Hepatocyte (in vitro differentiated cells): ENCODE data around the gene HAUS6. TPM values are rescaled to one million over a fixed set of nuclear protein-coding genes. Genes with fewer than 3 reads are reported as not detected.

ENCODE experiments used
- DNase-seq: peaks from one replicate; pipeline ENCODE4 v3.0.0-alpha.2; 2016; ENCODE audit warnings: low spot score
- H2AFZ ChIP-seq: fragments of 200-600 bp; sonication (generic); 2 replicates; pipeline ENCODE4 v1.6.0; 2016; ENCODE audit warnings: antibody characterized with exemption, mild to moderate bottlenecking
- H3K27ac ChIP-seq: fragments of 200-600 bp; sonication (generic); 2 replicates; pipeline ENCODE4 v1.5.1; 2016; ENCODE audit warnings: mild to moderate bottlenecking
- H3K27me3 ChIP-seq: fragments of 200-600 bp; sonication (generic); 2 replicates; pipeline ENCODE4 v1.6.1; 2016
- H3K36me3 ChIP-seq: fragments of 200-600 bp; sonication (generic); replicated peaks from 2 replicates; pipeline ENCODE4 v1.5.1; 2016; ENCODE audit warnings: low read depth; ENCODE audit not compliant: insufficient read depth
- H3K4me1 ChIP-seq: fragments of 200-600 bp; sonication (generic); 2 replicates; pipeline ENCODE4 v1.5.1; 2016; ENCODE audit warnings: mild to moderate bottlenecking, moderate library complexity; ENCODE audit not compliant: insufficient read depth
- H3K4me2 ChIP-seq: fragments of 200-600 bp; sonication (generic); 2 replicates; pipeline ENCODE4 v1.6.0; 2016
- H3K4me3 ChIP-seq: fragments of 200-600 bp; sonication (generic); 2 replicates; pipeline ENCODE4 v1.5.1; 2016; ENCODE audit warnings: mild to moderate bottlenecking
- H3K79me2 ChIP-seq: fragments of 200-600 bp; sonication (generic); 2 replicates; pipeline ENCODE4 v1.6.0; 2017; ENCODE audit warnings: mild to moderate bottlenecking
- H3K9me2 ChIP-seq: fragments of 200-600 bp; sonication (generic); replicated peaks from 2 replicates; pipeline ENCODE4 v1.6.0; 2017; ENCODE audit warnings: mild to moderate bottlenecking; ENCODE audit not compliant: insufficient read depth
- H3K9me3 ChIP-seq: fragments of 200-600 bp; sonication (generic); 2 replicates; pipeline ENCODE4 v1.5.1; 2016; ENCODE audit warnings: low read depth, mild to moderate bottlenecking
- H4K20me1 ChIP-seq: fragments of 200-600 bp; sonication (generic); 2 replicates; pipeline ENCODE4 v1.6.0; 2016; ENCODE audit warnings: mild to moderate bottlenecking; ENCODE audit not compliant: insufficient read depth, poor library complexity, severe bottlenecking
- CTCF ChIP-seq: fragments of 200-600 bp; sonication (generic); IDR thresholded peaks from 2 replicates; pipeline ENCODE4 v1.5.1; 2016; ENCODE audit warnings: antibody characterized with exemption, mild to moderate bottlenecking; ENCODE audit not compliant: poor library complexity
- EZH2 ChIP-seq: fragments of 200-600 bp; sonication (generic); IDR thresholded peaks from 2 replicates; pipeline ENCODE4 v1.6.1; 2016; ENCODE audit warnings: antibody characterized with exemption, mild to moderate bottlenecking, borderline replicate concordance
- EZH2phosphoT487 ChIP-seq: fragments of 200-600 bp; sonication (generic); IDR thresholded peaks from one replicate; pipeline ENCODE4 v1.6.1; 2018; ENCODE audit warnings: antibody characterized with exemption, mild to moderate bottlenecking, low read depth, moderate library complexity; ENCODE audit not compliant: unreplicated experiment, severe bottlenecking
- WGBS: methylation state at CpG from one replicate; pipeline ENCODE4 v1.1.6; 2016; ENCODE audit warnings: low lambda C conversion rate; ENCODE audit errors: missing lambda C conversion rate; 5-methylcytosine and 5-hydroxymethylcytosine counted together
- polyA plus RNA-seq: library from polyadenylated mRNA; unstranded; fragments of >200 nt; fragmentation: Nextera tagmentation; extraction: Ambion mirVana; gene quantifications from 2 replicates; pipeline ENCODE4 v1.2.1, GENCODE V29; 2016
- total RNA-seq: library from RNA; depleted of rRNA; stranded (reverse); fragments of >200 nt; gene quantifications from 2 replicates; pipeline ENCODE4 v1.2.3, GENCODE V29; 2014

Gene HAUS6
- total and polyA plus RNA-seq, 2 experiments from 2014 or later, result 2.2 to 10.7 TPM

- DNase-seq, result no peak
- H3K4me2 ChIP-seq, result no peak overlapping the region
- no peak overlapping the region for H3K4me3 ChIP-seq
- no peak overlapping the region for H2AFZ ChIP-seq
- H3K36me3 ChIP-seq, result no peaks in the 10 kb centered on the region
- no peaks in the 10 kb centered on the region for H3K79me2 ChIP-seq
- H4K20me1 ChIP-seq, result no peaks in the 10 kb centered on the region
- no peaks in the 10 kb centered on the region for H3K27me3 ChIP-seq
- no peak overlapping the region for H3K27ac ChIP-seq
- H3K9me2 ChIP-seq, result no peaks in the 10 kb centered on the region
- TF ChIP-seq EZH2 (no peak), CTCF (no peak), EZH2phosphoT487 (no peak)
- H3K4me1 ChIP-seq, result peaks cover 6% of the 10 kb centered on the region
- no peaks in the 10 kb centered on the region for H3K9me3 ChIP-seq
- WGBS, result 65% methylated on average over 3 of the region's 3 CpGs
These were observed 46.5 kb upstream of the HAUS6 start for GRCh38 chr9:19149230-19149629.

GRCh38 chr9:19148187-19148586 is 45.5 kb upstream of the HAUS6 start:
- H2AFZ ChIP-seq, result no peak overlapping the region
- no peaks in the 10 kb centered on the region for H3K79me2 ChIP-seq
- no peak overlapping the region for H3K4me3 ChIP-seq
- TF ChIP-seq EZH2 (no peak), CTCF (no peak), EZH2phosphoT487 (no peak)
- 84% methylated on average over 5 of the region's 5 CpGs for WGBS
- H3K27me3 ChIP-seq, result no peaks in the 10 kb centered on the region
- no peaks in the 10 kb centered on the region for H3K9me2 ChIP-seq
- peaks cover 6% of the 10 kb centered on the region for H3K4me1 ChIP-seq
- DNase-seq, result no peak
- no peak overlapping the region for H3K27ac ChIP-seq
- H3K9me3 ChIP-seq, result no peaks in the 10 kb centered on the region
- H3K4me2 ChIP-seq, result no peak overlapping the region
- H3K36me3 ChIP-seq, result no peaks in the 10 kb centered on the region
- no peaks in the 10 kb centered on the region for H4K20me1 ChIP-seq

GRCh38 chr9:19146441-19147024 is 43.8 kb upstream of the HAUS6 start:
- peaks cover 6% of the 10 kb centered on the region for H3K4me1 ChIP-seq
- H3K27ac ChIP-seq, result no peak overlapping the region
- no peaks in the 10 kb centered on the region for H3K79me2 ChIP-seq
- H2AFZ ChIP-seq, result no peak overlapping the region
- no peaks in the 10 kb centered on the region for H3K27me3 ChIP-seq
- H3K4me3 ChIP-seq, result no peak overlapping the region
- WGBS, result 89% methylated on average over 7 of the region's 7 CpGs
- TF ChIP-seq EZH2phosphoT487 (no peak), EZH2 (no peak)
- H3K9me2 ChIP-seq, result no peaks in the 10 kb centered on the region
- no peak for DNase-seq
- H3K36me3 ChIP-seq, result no peaks in the 10 kb centered on the region
- H3K9me3 ChIP-seq, result no peaks in the 10 kb centered on the region
- H3K4me2 ChIP-seq, result no peak overlapping the region
- H4K20me1 ChIP-seq, result no peaks in the 10 kb centered on the region

- no peaks in the 10 kb centered on the region for H4K20me1 ChIP-seq
- H3K27me3 ChIP-seq, result no peaks in the 10 kb centered on the region
- 75% methylated on average over 4 of the region's 5 CpGs for WGBS
- TF ChIP-seq CTCF (no peak), EZH2 (no peak), EZH2phosphoT487 (no peak)
- peaks cover under 1% of the 10 kb centered on the region for H3K4me1 ChIP-seq
- no peak overlapping the region for H3K4me3 ChIP-seq
- H3K27ac ChIP-seq, result no peak overlapping the region
- no peak for DNase-seq
- H3K36me3 ChIP-seq, result no peaks in the 10 kb centered on the region
- no peaks in the 10 kb centered on the region for H3K9me3 ChIP-seq
- no peak overlapping the region for H3K4me2 ChIP-seq
- H3K79me2 ChIP-seq, result no peaks in the 10 kb centered on the region
- H3K9me2 ChIP-seq, result no peaks in the 10 kb centered on the region
- no peak overlapping the region for H2AFZ ChIP-seq
These were observed 43.2 kb upstream of the HAUS6 start for GRCh38 chr9:19145881-19146280.
